Panc1 (cell line): ENCODE data around the gene ARMC3. TPM values are rescaled to one million over a fixed set of nuclear protein-coding genes. Genes with fewer than 3 reads are reported as not detected.

ENCODE experiments used
- ATAC-seq: fragments of 200-7000 bp; cut with Tn5 transposase; 2 replicates; pipeline ENCODE4 v1.9.1; 2020; ENCODE audit warnings: mild to moderate bottlenecking, moderate library complexity
- BruUV-seq: library from RNA; stranded (reverse); fragments of 400-500 nt; replicated peaks from 2 replicates; lab custom pipeline; 2021; lab: Mats Ljungman, UMichigan
- CTCF ChIA-PET: fragments of 300-600 bp; sonication (Branson Sonifier 250); formaldehyde crosslinking; loops from one replicate; lab custom pipeline; 2022; ENCODE audit warnings: antibody characterized with exemption; lab: Charles Lee
- POLR2A ChIA-PET: fragments of 300-600 bp; sonication (Branson Sonifier 250); formaldehyde crosslinking; loops from one replicate; lab custom pipeline; 2022; ENCODE audit warnings: antibody characterized with exemption; lab: Charles Lee
- DNase-seq: peaks from one replicate; pipeline ENCODE4 v3.0.0-alpha.2; 2010; ENCODE audit warnings: low read depth, low spot score
- H3K27ac ChIP-seq: 2 replicates; pipeline ENCODE4 v1.5.1; 2011; ENCODE audit warnings: mild to moderate bottlenecking, low read length, inconsistent platforms
- H3K27me3 ChIP-seq: fragments of 200-500 bp; sonication (Bioruptor generic); 2 replicates; pipeline ENCODE4 v1.6.0; 2014; ENCODE audit warnings: low read length, inconsistent platforms; ENCODE audit not compliant: control insufficient read depth, insufficient read depth
- H3K36me3 ChIP-seq: fragments of 200-500 bp; sonication (Bioruptor generic); 2 replicates; pipeline ENCODE4 v1.5.1; 2014; ENCODE audit warnings: inconsistent platforms, mild to moderate bottlenecking, low read length, moderate library complexity; ENCODE audit not compliant: control insufficient read depth, insufficient read depth
- H3K4me1 ChIP-seq: 2 replicates; pipeline ENCODE4 v1.5.1; 2011; ENCODE audit warnings: inconsistent platforms, mild to moderate bottlenecking, low read length, moderate library complexity; ENCODE audit not compliant: control insufficient read depth, insufficient read depth
- H3K4me3 ChIP-seq, 2 experiments: 2 replicates each; pipeline ENCODE4 v1.5.1; 2011 to 2012; ENCODE audit warnings: low read depth in 2 of 2, low read length in 2 of 2, mild to moderate bottlenecking in 2 of 2, inconsistent platforms in 1 of 2, moderate library complexity in 1 of 2
- H3K9me3 ChIP-seq: fragments of 200-500 bp; sonication (Bioruptor generic); 2 replicates; pipeline ENCODE4 v1.5.1; 2014; ENCODE audit warnings: low read depth, mild to moderate bottlenecking, inconsistent platforms, low read length, moderate library complexity; ENCODE audit not compliant: control insufficient read depth, insufficient read depth
- CTCF ChIP-seq: fragments of 450-650 bp; IDR thresholded peaks from 2 replicates; pipeline ENCODE4 v1.5.1; 2017; ENCODE audit warnings: mild to moderate bottlenecking
- POLR2AphosphoS5 ChIP-seq: IDR thresholded peaks from 2 replicates; pipeline ENCODE4 v1.6.1; 2012; ENCODE audit warnings: mild to moderate bottlenecking, low read depth, low read length, moderate library complexity
- REST ChIP-seq, 2 experiments: IDR thresholded peaks; 2 replicates each; pipeline ENCODE4 v1.6.1; 2011 to 2012; ENCODE audit warnings: low read depth in 2 of 2, control low read depth in 1 of 2, low read length in 1 of 2, mild to moderate bottlenecking in 1 of 2, moderate library complexity in 1 of 2; ENCODE audit not compliant: insufficient read depth in 1 of 2
- SIN3A ChIP-seq: IDR thresholded peaks from 2 replicates; pipeline ENCODE4 v1.6.1; 2012; ENCODE audit warnings: low read depth, mild to moderate bottlenecking, low read length, moderate library complexity, borderline replicate concordance; ENCODE audit not compliant: insufficient read depth
- TCF7L2 ChIP-seq: IDR thresholded peaks from 2 replicates; pipeline ENCODE4 v1.6.1; 2011; ENCODE audit warnings: mild to moderate bottlenecking, low read depth, low read length, inconsistent platforms
- in situ Hi-C: cut with HindIII; loops from 2 replicates; pipeline ENCODE4 v1.10.0; 2016; ENCODE audit warnings: low sequenced_read_pairs, low pct_unique_long_range_greater_than_20kb
- intact Hi-C: fragments of 100-400 bp; cut with micrococcal nuclease; formaldehyde crosslinking; loops from one replicate; pipeline ENCODE4 v1.10.0; 2022; ENCODE audit not compliant: unreplicated experiment
- total RNA-seq: library from RNA; stranded (reverse); gene quantifications from one replicate; pipeline ENCODE4 v1.2.1, GENCODE V29; 2021; ENCODE audit not compliant: unreplicated experiment

The ARMC3 gene
- total RNA-seq, 1 experiment from 2014 or later = 1.0 TPM

- no peak for DNase-seq
- POLR2A ChIA-PET = interaction anchor here (0.7 kb wide), 1 partner anchor 123 kb away, joined by 3 read pairs; no protein-coding TSS in a partner anchor
Measured at GRCh38 chr10:22945934-22946673, 18.3 kb downstream of the ARMC3 start.

GRCh38 chr10:22954970-22955369, 27.1 kb downstream of the ARMC3 start:
- no peaks in the 10 kb centered on the region for H3K36me3 ChIP-seq
- POLR2A ChIA-PET = interaction anchor here (0.6 kb wide), 1 partner anchor 1079 kb away, joined by 3 read pairs; no protein-coding TSS in a partner anchor
- H3K4me3 ChIP-seq = no peak overlapping the region
- ATAC-seq (no peak), DNase-seq (no peak)
- intact Hi-C loops = no loop called here
- no peaks in the 10 kb centered on the region for H3K27me3 ChIP-seq
- H3K4me1 ChIP-seq = no peaks in the 10 kb centered on the region
- TF ChIP-seq REST (IDR thresholded peaks at IDR 0.05; ENCODE audit: insufficient read depth in 1 of 2, low read depth in 2 of 2, low read length in 1 of 2) = no peak
- no peak for TF ChIP-seq SIN3A
- TF ChIP-seq POLR2AphosphoS5 = no peak
- TF ChIP-seq TCF7L2 = no peak
- no peak for TF ChIP-seq CTCF
- in situ Hi-C loops = no loop called here
- no peaks in the 10 kb centered on the region for H3K9me3 ChIP-seq
- H3K27ac ChIP-seq = no peak overlapping the region
- no TSS peak for BruUV-seq
- CTCF ChIA-PET = no interaction called here

More at GRCh38 chr10:22945934-22946673, 18.3 kb downstream of the ARMC3 start:
- in situ Hi-C loops (no loop called here), intact Hi-C loops (no loop called here)
- no peak for ATAC-seq
- Histone ChIP-seq H3K4me3 (no peak overlapping the region), H3K4me1 (no peaks in the 10 kb centered on the region), H3K27ac (no peak overlapping the region), H3K27me3 (no peaks in the 10 kb centered on the region), H3K9me3 (no peaks in the 10 kb centered on the region), H3K36me3 (no peaks in the 10 kb centered on the region)
- CTCF ChIA-PET = no interaction called here
- TF ChIP-seq CTCF (no peak), REST (IDR thresholded peaks at IDR 0.05; ENCODE audit: insufficient read depth in 1 of 2, low read depth in 2 of 2, low read length in 1 of 2) (no peak), POLR2AphosphoS5 (no peak), SIN3A (no peak), TCF7L2 (no peak)
- BruUV-seq = no TSS peak
